Right lobe of liver (tissue), 6 donors: Measurements from ENCODE around the gene ZIC4. TPM values are rescaled to one million over a fixed set of nuclear protein-coding genes. Genes with fewer than 3 reads are reported as not detected.
A peak's percentile ranks its signal among the peaks of the same experiment; 100 is the strongest.

ENCODE experiments used
- ATAC-seq, 4 donors: fragments of 200-7000 bp; cut with Tn5 transposase; one replicate each; pipeline ENCODE4 v1.9.1; 2020; ENCODE audit warnings: mild to moderate bottlenecking in 4 of 4, moderate library complexity in 4 of 4
- DNase-seq, 3 donors: peaks; one replicate each; pipeline ENCODE4 v3.0.0-alpha.2; 2020
- H3K27ac ChIP-seq, 3 donors: fragments of 200-600 bp; one replicate each; pipeline ENCODE4 v1.8.0; 2022
- H3K27me3 ChIP-seq, 2 donors: fragments of 200-600 bp; one replicate each; pipeline ENCODE4 v1.8.0; 2022
- H3K36me3 ChIP-seq, 4 donors: fragments of 200-600 bp; sonication (generic) in 1 of 4; one replicate each; pipeline versions ENCODE4 v1.5.1 to v1.8.0; 2017 to 2022; ENCODE audit warnings: control low read depth in 1 of 4
- H3K4me1 ChIP-seq, 4 donors: fragments of 200-600 bp; sonication (generic) in 1 of 4; one replicate each; pipeline versions ENCODE4 v1.5.1 to v1.8.0; 2017 to 2022; ENCODE audit warnings: control low read depth in 1 of 4
- H3K4me3 ChIP-seq, 3 donors: fragments of 200-600 bp; one replicate each; pipeline ENCODE4 v1.8.0; 2022
- H3K9me3 ChIP-seq, 4 donors: fragments of 200-600 bp; sonication (generic) in 1 of 4; one replicate each; pipeline versions ENCODE4 v1.5.1 to v1.8.0; 2017 to 2022; ENCODE audit warnings: control low read depth in 1 of 4
- POLR2A ChIP-seq: fragments of 450-650 bp; IDR thresholded peaks from one replicate; pipeline ENCODE4 v1.6.1; 2017; ENCODE audit warnings: antibody characterized with exemption, mild to moderate bottlenecking
- WGBS: methylation state at CpG from one replicate; pipeline ENCODE4 v1.1.6; 2018; ENCODE audit warnings: low coverage, low lambda C conversion rate; ENCODE audit not compliant: insufficient coverage; ENCODE audit errors: missing lambda C conversion rate; 5-methylcytosine and 5-hydroxymethylcytosine counted together
- intact Hi-C, 2 donors: fragments of 100-400 bp; cut with DNase I; formaldehyde crosslinking; loops; one replicate each; pipeline versions ENCODE4 v1.11.2 to v1.14.1; 2022
- total RNA-seq, 6 experiments: library from RNA; depleted of rRNA in 2 of 6; stranded (reverse); fragments of >200 nt in 2 of 6; fragmentation: NEBNext Ultra II Directional in 3 of 6; extraction: Animal tissue kit (Norgen Biotek cat#: 25700) in 3 of 6; gene quantifications; one replicate each; pipeline versions ENCODE4 v1.1.0 to v1.2.4, GENCODE V29; 2016 to 2023
- TF ChIP-seq, protein P1 (sequence below), 4 donors: fragments of 200-600 bp in 3 of 4; fragments of 450-650 bp in 1 of 4; IDR thresholded peaks; one replicate each; pipeline versions ENCODE4 v1.5.1 to v1.8.0; 2016 to 2022; ENCODE audit warnings: antibody characterized with exemption in 4 of 4, mild to moderate bottlenecking in 2 of 4
- donor health status: DM: no; HTN: yes; CAD: no.
- donor health status: DM: no; HTN: no; CAD: no.
- donor health status: DM: no; HTN: no; CAD: no.
- donor health status: DM: no; HTN: yes; CAD: no.
- donor health status: DM: no; HTN: yes; CAD: no.

Gene ZIC4
- total RNA-seq, 6 experiments from 2014 or later, result 0.04 to 0.28 (median 0.12) TPM; not detected in 3

DNA sequence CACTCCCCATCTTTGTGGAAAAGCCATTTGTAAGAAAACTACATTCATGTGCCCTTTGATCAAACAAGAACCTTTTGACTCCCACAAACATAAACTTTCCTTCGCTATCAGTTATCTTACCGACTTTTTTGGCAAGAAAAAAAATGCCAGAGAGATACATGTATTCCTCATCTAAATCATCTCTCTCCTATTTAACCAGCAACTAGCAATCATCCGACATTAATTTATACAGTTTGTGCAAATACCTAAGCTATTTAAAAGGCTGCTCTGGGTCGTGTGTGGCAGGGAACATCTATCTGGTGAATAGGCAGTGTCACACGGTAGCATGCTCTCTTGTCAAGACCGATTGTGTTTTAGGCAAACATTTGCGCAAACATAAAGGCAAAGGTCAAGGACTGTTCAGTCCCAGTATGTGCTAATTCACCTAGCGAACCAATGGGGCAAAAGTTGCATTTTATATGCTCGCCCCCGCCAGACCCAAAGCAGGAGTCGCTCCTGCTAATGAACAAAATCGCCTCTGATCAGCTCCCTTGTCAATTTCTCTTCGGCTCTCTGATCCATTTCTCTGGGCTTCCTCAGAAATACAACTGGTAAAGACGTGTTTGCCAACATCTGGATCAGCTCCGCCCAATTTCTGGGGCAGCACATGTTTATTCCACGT lies 37.7 kb downstream of the ZIC4 start:
- ATAC-seq (peak; percentile 68 to 96 (median 82)), DNase-seq (no peak)
- intact Hi-C loops, result no loop called here
- Histone ChIP-seq H3K36me3 (no peaks in the 10 kb centered on the region), H3K27ac (no peak overlapping the region), H3K4me1 (no peaks in the 10 kb centered on the region), H3K4me3 (no peak overlapping the region), H3K27me3 (peaks cover 13 to 74% of the 10 kb centered on the region in 2 donors), H3K9me3 (no peaks in the 10 kb centered on the region)
- TF ChIP-seq, protein P1, sequence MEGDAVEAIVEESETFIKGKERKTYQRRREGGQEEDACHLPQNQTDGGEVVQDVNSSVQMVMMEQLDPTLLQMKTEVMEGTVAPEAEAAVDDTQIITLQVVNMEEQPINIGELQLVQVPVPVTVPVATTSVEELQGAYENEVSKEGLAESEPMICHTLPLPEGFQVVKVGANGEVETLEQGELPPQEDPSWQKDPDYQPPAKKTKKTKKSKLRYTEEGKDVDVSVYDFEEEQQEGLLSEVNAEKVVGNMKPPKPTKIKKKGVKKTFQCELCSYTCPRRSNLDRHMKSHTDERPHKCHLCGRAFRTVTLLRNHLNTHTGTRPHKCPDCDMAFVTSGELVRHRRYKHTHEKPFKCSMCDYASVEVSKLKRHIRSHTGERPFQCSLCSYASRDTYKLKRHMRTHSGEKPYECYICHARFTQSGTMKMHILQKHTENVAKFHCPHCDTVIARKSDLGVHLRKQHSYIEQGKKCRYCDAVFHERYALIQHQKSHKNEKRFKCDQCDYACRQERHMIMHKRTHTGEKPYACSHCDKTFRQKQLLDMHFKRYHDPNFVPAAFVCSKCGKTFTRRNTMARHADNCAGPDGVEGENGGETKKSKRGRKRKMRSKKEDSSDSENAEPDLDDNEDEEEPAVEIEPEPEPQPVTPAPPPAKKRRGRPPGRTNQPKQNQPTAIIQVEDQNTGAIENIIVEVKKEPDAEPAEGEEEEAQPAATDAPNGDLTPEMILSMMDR (IDR thresholded peaks at IDR 0.05), result no peak
- no peak for TF ChIP-seq POLR2A
- WGBS, result 3% methylated on average over 16 of the region's 16 CpGs

DNA sequence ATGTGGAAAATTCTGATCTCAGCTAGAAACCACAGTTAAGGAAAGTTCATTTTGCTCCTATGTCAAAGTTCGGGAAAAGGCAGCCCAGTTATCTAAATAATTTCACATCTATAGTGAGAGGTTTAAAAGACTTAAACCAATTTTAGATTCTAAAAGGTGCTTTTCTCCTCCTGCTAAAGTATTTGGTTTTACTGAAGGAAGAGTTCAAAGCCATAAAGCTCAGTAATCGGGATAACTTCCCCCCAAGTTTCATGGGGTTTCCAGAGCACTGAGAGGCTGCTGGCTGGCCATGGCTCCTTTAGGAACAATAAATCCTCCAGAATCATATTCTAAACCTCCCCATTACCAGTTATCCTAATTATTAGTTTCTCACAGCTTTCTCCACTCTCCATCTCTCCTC lies 38.2 kb downstream of the ZIC4 start:
- Histone ChIP-seq H3K4me1 (no peaks in the 10 kb centered on the region), H3K9me3 (no peaks in the 10 kb centered on the region), H3K36me3 (no peaks in the 10 kb centered on the region), H3K27ac (no peak overlapping the region), H3K4me3 (no peak overlapping the region), H3K27me3 (peaks cover 13 to 68% of the 10 kb centered on the region in 2 donors)
- ATAC-seq (no peak), DNase-seq (no peak)
- TF ChIP-seq POLR2A, result no peak
- TF ChIP-seq, protein P1 (IDR thresholded peaks at IDR 0.05), result no peak
- intact Hi-C loops, result no loop called here
- 2% methylated on average over 2 of the region's 2 CpGs for WGBS

DNA sequence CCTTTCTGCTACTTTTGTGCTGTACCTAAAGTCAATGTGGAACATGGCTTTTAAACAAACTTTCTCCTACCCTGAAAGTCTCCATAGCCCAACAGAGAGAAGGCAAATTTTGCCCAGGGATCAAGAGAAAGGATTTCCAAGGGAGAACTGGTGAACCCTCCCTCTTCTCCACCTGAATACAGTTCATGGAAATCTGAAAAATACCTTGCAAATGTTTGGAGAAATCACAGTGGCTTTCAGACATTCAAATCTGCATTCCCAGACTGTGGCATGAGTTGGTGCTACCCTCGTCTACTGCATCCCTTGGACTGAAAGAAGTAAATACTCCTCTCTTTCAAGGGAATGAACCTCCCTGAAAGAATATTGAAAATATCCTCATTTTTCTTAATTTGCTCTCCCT lies 38.7 kb downstream of the ZIC4 start:
- no peaks in the 10 kb centered on the region for H3K4me1 ChIP-seq
- H3K36me3 ChIP-seq, result no peaks in the 10 kb centered on the region
- no peak for ATAC-seq
- WGBS, result 18% methylated on average over 1 of the region's 1 CpG
- no peak overlapping the region for H3K4me3 ChIP-seq
- TF ChIP-seq POLR2A, result no peak
- TF ChIP-seq, protein P1 (IDR thresholded peaks at IDR 0.05), result no peak
- H3K27ac ChIP-seq, result no peak overlapping the region
- intact Hi-C loops, result no loop called here
- no peaks in the 10 kb centered on the region for H3K9me3 ChIP-seq
- no peak for DNase-seq
- H3K27me3 ChIP-seq, result peaks cover 13 to 65% of the 10 kb centered on the region in 2 donors

DNA sequence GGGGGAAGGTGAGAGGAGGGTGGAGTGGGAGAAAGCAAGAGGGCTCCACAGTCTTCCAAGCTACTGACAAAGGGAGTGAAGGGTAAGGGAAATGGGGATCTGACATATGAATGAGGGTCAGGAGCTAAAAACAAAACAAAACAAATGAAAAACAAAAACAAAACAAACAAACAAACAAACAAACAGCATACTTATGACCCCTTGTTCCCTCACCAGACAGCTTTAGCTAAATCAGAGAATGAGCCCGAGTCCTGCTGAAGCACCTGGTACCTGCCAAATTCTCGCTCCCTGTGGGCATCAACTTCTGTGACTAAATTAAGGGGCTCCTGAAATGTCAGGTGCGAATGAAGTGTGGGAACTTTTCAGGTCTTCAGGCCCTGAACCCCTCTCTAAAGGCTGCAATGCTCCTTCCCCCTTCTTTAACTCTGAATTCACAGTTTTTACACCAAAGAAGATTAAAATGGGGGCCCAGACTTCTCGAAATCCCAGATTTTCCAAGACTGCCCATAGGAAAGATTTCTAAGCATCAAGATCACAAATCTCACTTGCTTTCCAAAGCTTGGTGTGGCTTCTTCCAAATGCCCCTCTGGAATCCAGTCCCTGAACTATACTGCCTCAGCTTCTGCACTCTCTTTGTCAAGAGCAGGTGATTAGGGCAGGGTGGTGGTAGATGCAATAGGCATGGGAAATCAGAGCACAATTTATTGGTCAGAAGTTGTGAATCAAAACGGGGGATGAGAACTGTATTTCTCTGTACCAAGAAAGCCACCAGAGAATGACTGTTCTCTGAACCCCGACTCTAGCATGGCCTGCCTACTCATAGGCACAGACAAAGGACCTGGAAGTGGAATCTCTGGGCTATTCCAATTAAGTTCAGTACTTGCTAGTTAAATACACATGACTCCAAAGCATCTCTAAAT lies 40.9 kb downstream of the ZIC4 start:
- no peak overlapping the region for H3K4me3 ChIP-seq
- DNase-seq, result no peak
- no peak for ATAC-seq
- intact Hi-C loops, result no loop called here
- 28% methylated on average over 6 of the region's 6 CpGs for WGBS
- H3K36me3 ChIP-seq, result no peaks in the 10 kb centered on the region
- H3K9me3 ChIP-seq, result no peaks in the 10 kb centered on the region
- no peak for TF ChIP-seq POLR2A
- TF ChIP-seq, protein P1 (IDR thresholded peaks at IDR 0.05), result no peak
- H3K4me1 ChIP-seq, result no peaks in the 10 kb centered on the region
- H3K27me3 ChIP-seq, result peaks cover 0 to 49% of the 10 kb centered on the region in 2 donors
- H3K27ac ChIP-seq, result no peak overlapping the region
